Testis (tissue), 2 donors: ENCODE measurements around the gene C1QTNF12.

Experiments used
- POLR2A ChIP-seq: fragments of 450-650 bp; IDR thresholded peaks from one replicate; pipeline ENCODE4 v1.6.1; 2017; ENCODE audit warnings: antibody characterized with exemption, mild to moderate bottlenecking, moderate library complexity
- TF ChIP-seq, protein P1 (sequence below), 3 experiments: fragments of 450-650 bp in 2 of 3; fragments of 200-600 bp in 1 of 3; sonication (generic) in 1 of 3; IDR thresholded peaks; one replicate each; pipeline ENCODE4 v1.5.1; 2016 to 2019; ENCODE audit warnings: antibody characterized with exemption in 3 of 3, mild to moderate bottlenecking in 2 of 3, moderate library complexity in 1 of 3

DNA sequence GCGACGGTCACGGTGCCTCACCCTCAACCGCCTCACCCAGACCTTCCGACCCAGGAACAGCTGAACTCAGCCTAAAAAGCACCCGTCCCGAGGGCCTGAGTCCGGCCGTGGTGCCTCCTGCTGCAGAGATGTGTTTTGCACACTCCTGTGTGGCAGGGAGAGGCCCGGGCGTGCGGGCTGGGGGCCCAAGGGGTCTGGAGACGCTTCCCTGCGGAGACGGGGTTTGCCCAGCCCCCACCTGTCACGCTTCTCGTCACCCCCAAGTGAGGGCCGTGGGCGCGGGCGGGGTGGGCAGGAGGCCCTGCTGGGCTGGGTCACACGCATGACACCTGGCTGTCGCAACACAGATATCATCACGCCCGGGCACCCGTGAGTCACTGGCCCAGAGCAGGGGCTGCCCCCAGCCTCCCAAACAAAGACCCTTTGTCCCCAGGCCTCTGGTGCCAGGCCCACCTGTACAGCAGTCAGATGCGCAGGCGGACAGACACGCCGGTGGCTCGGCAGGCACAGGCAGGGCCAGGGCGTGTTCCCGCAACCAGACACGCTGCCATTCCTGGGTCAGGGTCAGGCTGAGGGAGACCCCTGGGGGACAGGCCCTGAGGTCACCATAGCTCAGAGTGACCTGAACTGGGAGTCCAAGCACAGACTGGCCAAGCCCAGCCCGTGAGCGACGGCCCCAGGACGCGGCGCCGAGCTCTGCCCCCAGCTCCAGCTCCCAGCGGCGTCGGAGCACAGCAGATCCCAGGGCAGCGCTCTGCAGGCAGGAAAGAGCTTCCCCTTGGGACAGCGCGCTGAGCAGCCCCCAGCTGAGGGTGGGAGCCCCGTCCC, 8.4 kb downstream of the C1QTNF12 start:
- TF ChIP-seq, protein P1, sequence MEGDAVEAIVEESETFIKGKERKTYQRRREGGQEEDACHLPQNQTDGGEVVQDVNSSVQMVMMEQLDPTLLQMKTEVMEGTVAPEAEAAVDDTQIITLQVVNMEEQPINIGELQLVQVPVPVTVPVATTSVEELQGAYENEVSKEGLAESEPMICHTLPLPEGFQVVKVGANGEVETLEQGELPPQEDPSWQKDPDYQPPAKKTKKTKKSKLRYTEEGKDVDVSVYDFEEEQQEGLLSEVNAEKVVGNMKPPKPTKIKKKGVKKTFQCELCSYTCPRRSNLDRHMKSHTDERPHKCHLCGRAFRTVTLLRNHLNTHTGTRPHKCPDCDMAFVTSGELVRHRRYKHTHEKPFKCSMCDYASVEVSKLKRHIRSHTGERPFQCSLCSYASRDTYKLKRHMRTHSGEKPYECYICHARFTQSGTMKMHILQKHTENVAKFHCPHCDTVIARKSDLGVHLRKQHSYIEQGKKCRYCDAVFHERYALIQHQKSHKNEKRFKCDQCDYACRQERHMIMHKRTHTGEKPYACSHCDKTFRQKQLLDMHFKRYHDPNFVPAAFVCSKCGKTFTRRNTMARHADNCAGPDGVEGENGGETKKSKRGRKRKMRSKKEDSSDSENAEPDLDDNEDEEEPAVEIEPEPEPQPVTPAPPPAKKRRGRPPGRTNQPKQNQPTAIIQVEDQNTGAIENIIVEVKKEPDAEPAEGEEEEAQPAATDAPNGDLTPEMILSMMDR (IDR thresholded peaks at IDR 0.05), result no peak
- no peak for TF ChIP-seq POLR2A
